Body of pancreas (tissue), 4 donors: ENCODE data around the gene COX7A2L.

Source experiments
- CTCF ChIP-seq, 7 experiments: fragments of 450-650 bp in 4 of 7; fragments of 200-600 bp in 3 of 7; sonication (generic) in 3 of 7; IDR thresholded peaks; one replicate each; pipeline ENCODE4 v1.5.1; 2016 to 2019; ENCODE audit warnings: antibody characterized with exemption in 7 of 7
- POLR2A ChIP-seq, 3 donors: fragments of 450-650 bp; IDR thresholded peaks; one replicate each; pipeline ENCODE4 v1.6.1; 2016; ENCODE audit warnings: antibody characterized with exemption in 3 of 3, mild to moderate bottlenecking in 2 of 3

DNA sequence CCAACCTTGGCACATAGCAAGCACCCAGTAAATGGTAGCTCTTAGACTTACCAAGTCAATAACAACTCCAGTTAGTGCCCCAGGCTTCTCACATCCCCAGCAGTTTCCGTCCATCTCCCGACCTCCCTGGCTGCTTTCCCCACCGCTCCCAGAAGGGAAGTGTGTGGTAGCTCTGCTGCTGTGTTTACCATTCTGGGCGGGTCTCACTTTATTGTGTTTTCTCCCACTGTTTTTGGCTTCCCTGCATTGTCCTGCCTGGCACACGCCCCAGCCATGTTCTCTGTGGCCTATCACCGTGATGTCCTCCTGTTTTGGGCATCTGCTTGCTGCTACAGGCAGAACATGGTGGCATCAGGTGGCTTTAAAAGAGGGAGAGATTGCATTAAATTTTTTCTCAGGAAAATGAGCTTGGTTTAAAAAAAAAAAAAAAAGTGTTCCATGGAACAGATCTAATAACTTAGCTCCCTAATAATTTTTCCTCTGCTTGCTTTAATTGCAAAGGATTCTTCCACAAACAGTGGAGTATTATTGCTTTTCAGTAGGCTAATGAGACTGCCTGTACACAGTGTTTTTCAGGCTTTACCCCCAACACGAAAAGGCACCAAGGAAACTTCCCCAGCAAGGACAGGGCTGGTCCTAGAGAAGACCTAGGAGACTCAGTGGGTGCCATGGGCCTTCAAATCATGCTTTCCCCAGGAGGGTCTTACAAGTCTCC lies 8.0 kb upstream of the COX7A2L start:
- TF ChIP-seq CTCF (IDR thresholded peaks at IDR 0.05), result no peak
- TF ChIP-seq POLR2A (IDR thresholded peaks at IDR 0.05), result no peak
